ENCODE measurements around the gene PTCD2. TPM values are rescaled to one million over a fixed set of nuclear protein-coding genes. Genes with fewer than 3 reads are reported as not detected.
A peak's percentile ranks its signal among the peaks of the same experiment; 100 is the strongest.

Gene PTCD2
- total and polyA plus RNA-seq, 9 of the 15 experiments (the other 6 are each of a cell fraction or from before 2014, with no cell fraction given): 11.9 to 28.5 (median 18.6) TPM

DNA sequence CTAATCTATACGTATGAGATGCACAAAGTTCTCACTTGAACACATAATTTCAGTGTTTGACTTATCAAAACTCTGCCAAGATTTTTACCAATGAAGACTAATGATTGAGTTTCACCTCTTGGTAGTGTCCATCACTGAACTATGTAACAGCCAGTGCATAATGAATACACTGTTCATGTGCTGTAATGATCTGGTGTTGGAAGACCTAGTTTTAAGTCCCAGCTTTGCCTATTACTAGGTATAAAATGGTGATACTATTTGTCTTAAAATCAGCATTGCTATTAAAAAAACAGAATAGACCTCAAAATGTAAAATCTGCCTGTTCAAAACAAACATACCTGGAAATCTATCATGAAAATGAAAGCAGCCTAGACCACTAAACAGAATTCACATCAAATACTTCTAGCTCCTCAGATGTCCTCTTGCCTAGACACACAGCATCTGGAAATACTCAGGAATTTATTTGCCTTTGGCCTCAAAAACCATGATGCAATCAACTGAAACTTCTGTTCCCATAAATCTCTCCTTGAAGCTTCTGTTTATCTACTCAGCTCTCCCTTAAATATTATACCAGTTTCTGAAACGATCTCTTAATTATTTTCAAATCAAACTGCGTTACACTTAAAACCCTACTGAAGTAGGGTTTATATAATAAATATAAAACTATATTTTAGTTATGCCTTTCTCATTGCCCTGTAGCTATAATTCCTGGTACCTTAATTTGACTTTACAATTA lies 38.2 kb upstream of the PTCD2 start (continued):
- TF ChIP-seq MIER1 (IDR thresholded peaks at IDR 0.05; ENCODE audit: low read depth) (no peak), CHD1 (IDR thresholded peaks at IDR 0.05; ENCODE audit: low read length) (no peak), BRD9 (IDR thresholded peaks at IDR 0.05; ENCODE audit: low read depth, partially characterized antibody) (peak; percentile 82), TOE1 (IDR thresholded peaks at IDR 0.05; ENCODE audit: borderline replicate concordance) (no peak), TOE1 (CRISPR knock-in tag; IDR thresholded peaks at IDR 0.05; ENCODE audit: borderline replicate concordance, low read depth) (no peak), HIVEP1 (CRISPR knock-in tag; IDR thresholded peaks at IDR 0.05) (no peak), ZNF695 (CRISPR knock-in tag; IDR thresholded peaks at IDR 0.05) (no peak), ZNF668 (CRISPR knock-in tag; IDR thresholded peaks at IDR 0.05) (no peak; the same call in 1 of the 2 replicates), NEUROD1 (IDR thresholded peaks at IDR 0.05; ENCODE audit: borderline replicate concordance, low read depth, low read length, partially characterized antibody) (no peak), LEF1 (IDR thresholded peaks at IDR 0.05) (peak; percentile 66; the same call in 1 of the 2 replicates), ZNF23 (CRISPR knock-in tag; IDR thresholded peaks at IDR 0.05) (no peak), JUNB (CRISPR knock-in tag; conservative IDR thresholded peaks at IDR 0.05) (peak; percentile 52; the same call in 1 of the 2 replicates), CUX1 (CRISPR knock-in tag; IDR thresholded peaks at IDR 0.05) (no peak), TARDBP (IDR thresholded peaks at IDR 0.05) (no peak), CEBPB (tag; IDR thresholded peaks at IDR 0.05) (peak; percentile 94), RBM25 (IDR thresholded peaks at IDR 0.05; ENCODE audit: low read depth, low read length, severe bottlenecking) (no peak), MAZ (CRISPR knock-in tag; conservative IDR thresholded peaks at IDR 0.05 in 1 of 2, IDR thresholded peaks at IDR 0.05 in 1 of 2) (peak; percentile 18 to 33; a peak in 2 of 4 replicates), NCOR1 (IDR thresholded peaks at IDR 0.05) (0 out of 2 replicates have a peak, but pooled peaks have one; percentile 11), HOXB6 (CRISPR knock-in tag; IDR thresholded peaks at IDR 0.05; ENCODE audit: borderline replicate concordance) (no peak), MYNN (IDR thresholded peaks at IDR 0.05) (no peak), MYNN (CRISPR knock-in tag; IDR thresholded peaks at IDR 0.05) (no peak), TFAP4 (CRISPR knock-in tag; IDR thresholded peaks at IDR 0.05; ENCODE audit: borderline replicate concordance) (no peak), PTBP1 (IDR thresholded peaks at IDR 0.05; ENCODE audit: low read depth, low read length) (no peak), SREBF1 (IDR thresholded peaks at IDR 0.05; ENCODE audit: borderline replicate concordance, low read depth, low read length) (no peak), ARID1B (IDR thresholded peaks at IDR 0.05) (peak; percentile 84)
